Astrocyte of the cerebellum (primary cell): ENCODE data around the gene PCYOX1L.

Experiments used
- DNase-seq: peaks from one replicate; pipeline ENCODE4 v3.0.0-alpha.2; 2011; ENCODE audit warnings: low read depth
- H3K4me3 ChIP-seq: 2 replicates; pipeline ENCODE4 v1.5.1; 2011; ENCODE audit warnings: mild to moderate bottlenecking, low read depth, low read length, moderate library complexity
- in situ Hi-C: cut with HindIII; loops from 2 replicates; pipeline ENCODE4 v1.10.0; 2017; ENCODE audit warnings: low sequenced_read_pairs
- TF ChIP-seq, protein P1 (sequence below): IDR thresholded peaks from 2 replicates; pipeline ENCODE4 v1.5.1; 2012; ENCODE audit warnings: low read length, low read depth, moderate library complexity, mild to moderate bottlenecking; ENCODE audit errors: missing control alignments

PCYOX1L gene

DNA sequence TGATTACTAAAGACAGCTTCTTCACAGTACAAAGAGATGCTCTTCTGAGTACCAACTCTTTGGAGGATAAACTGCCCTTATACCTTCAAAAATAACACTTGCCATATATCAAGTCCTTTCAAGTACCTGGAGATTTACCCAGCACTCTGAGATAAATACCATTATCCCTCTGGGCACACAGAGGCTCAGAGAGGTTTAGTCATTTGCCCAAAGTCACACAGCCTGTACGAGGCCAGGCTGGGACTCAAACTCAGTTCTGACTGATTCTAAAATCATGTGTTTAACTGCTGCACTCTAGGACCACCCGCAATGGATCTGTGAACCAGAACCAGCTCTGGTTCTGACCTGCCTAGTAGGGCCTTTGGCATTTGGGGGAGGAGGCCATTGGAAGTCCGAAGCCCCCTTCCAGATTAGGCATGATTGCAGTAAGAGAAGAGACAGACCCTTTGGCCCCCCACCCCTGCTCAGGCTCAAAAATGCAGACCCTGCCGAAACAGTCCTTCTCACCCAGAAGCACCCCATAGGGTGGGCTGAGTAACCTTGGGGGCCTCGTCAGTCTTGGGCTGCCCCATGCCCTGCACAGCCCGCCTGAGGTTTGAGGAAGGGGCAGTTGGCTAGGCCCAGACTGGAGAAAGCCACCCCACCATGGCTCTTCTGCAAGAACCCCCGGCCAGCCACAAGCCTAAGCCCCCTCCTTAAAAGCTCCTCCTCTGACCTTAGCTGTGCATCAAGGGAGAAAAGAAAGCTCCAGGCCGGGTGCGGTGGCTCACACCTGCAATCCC, 54.1 kb downstream of the PCYOX1L start:
- no peak for DNase-seq
- no peak overlapping the region for H3K4me3 ChIP-seq
- TF ChIP-seq, protein P1, sequence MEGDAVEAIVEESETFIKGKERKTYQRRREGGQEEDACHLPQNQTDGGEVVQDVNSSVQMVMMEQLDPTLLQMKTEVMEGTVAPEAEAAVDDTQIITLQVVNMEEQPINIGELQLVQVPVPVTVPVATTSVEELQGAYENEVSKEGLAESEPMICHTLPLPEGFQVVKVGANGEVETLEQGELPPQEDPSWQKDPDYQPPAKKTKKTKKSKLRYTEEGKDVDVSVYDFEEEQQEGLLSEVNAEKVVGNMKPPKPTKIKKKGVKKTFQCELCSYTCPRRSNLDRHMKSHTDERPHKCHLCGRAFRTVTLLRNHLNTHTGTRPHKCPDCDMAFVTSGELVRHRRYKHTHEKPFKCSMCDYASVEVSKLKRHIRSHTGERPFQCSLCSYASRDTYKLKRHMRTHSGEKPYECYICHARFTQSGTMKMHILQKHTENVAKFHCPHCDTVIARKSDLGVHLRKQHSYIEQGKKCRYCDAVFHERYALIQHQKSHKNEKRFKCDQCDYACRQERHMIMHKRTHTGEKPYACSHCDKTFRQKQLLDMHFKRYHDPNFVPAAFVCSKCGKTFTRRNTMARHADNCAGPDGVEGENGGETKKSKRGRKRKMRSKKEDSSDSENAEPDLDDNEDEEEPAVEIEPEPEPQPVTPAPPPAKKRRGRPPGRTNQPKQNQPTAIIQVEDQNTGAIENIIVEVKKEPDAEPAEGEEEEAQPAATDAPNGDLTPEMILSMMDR: no peak
- in situ Hi-C loops: no loop called here

DNA sequence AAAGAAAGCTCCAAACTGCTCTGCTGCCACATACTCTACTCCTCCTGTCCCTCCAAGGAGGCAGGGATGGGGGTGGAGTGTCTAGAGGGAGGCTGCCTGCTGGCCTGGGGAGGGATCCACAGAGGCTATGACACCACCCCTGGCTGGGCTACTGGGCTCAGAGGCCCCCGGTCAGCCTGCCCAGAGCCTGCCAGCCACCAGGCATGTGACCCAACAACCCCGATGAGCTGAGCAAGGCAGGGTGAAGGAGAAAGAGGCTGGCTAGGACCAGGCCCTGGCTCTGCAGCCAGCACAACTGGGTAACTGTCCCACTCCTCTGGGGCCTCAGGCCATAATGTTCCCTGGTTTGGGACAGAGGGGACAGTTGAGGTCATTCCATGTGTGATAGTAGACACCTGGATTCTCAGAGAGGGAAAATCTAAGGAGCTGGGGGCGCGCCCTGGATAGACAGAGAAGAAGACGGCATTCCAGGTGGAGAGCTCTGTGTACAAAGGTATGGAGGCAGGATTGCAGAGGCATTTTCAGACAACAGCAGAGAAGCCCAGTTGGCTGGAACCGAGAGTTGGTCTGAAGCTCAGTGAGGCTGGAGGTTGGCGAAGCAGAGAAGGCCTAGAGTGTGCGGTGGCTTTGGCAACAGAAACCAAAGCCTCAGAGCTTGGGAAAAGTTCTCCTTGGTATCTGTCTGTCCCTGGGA, 55.1 kb downstream of the PCYOX1L start:
- in situ Hi-C loops: no loop called here
- TF ChIP-seq, protein P1: no peak
- DNase-seq: no peak
- H3K4me3 ChIP-seq: no peak overlapping the region

DNA sequence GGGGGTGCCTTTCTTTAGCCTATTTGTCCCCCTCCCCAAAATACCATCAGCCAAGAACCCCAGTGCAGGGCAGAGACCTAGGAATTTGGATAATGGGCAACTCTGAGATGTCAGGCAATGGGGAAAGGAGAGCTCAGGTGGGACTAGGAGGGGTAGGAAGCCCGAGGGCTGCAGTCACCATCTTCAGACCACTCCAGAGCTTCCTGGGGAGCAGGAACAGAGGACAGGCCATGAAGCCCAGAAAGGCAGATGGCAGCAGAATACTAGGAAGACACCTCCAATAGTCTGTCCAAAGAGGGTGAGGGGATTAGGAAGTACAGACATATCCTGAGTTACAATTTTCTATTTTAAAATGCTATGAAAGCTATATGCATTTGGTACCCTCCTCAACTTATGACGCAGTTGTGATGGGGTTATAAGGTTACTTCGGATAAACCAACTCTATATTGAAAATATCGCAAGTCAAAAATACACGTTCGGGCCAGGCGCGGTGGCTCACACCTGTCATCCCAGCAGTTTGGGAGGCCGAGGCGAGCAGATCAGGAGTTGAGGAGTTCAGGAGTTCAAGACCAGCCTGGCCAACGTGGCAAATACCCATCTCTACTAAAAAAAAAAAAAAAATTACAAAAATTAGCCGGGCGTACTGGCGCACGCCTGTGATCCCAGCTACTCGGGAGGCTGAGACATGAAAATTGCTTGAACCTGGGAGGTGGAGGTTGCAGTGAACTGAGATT, 55.8 kb downstream of the PCYOX1L start:
- TF ChIP-seq, protein P1: no peak
- DNase-seq: no peak
- H3K4me3 ChIP-seq: no peak overlapping the region
- in situ Hi-C loops: no loop called here

DNA sequence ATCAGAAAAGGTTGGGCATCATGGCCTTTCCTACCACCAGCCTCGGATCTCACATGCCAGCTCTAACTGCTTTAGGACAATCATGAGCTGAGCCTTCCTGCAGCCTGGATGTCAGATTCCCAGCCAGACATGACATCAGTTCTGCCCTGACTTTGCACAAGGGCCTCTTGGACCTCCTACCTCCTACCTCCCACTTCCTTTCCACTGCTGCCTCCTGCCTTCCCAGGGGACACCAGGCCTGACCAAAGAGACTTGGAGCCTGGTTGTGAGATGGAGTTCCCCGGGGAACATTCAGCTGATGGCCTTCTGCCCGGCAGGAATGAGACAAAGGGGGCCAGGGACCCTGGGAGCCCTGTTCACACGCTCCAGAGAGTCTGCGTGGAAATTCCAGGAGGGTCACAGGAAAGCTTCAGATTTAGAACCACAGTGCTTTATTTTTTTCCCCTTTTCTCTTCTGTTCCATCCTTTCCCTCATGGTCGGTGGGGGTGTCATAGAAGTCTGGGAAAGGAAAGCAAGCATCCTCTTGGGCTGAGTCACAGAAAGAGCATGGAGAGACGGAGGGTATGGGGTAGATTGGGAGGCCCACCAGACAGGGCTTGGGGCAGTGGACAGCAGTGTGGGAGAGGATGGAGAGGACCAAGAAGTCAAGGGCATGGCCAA, 56.7 kb downstream of the PCYOX1L start:
- in situ Hi-C loops: no loop called here
- no peak for DNase-seq
- H3K4me3 ChIP-seq: no peak overlapping the region

DNA sequence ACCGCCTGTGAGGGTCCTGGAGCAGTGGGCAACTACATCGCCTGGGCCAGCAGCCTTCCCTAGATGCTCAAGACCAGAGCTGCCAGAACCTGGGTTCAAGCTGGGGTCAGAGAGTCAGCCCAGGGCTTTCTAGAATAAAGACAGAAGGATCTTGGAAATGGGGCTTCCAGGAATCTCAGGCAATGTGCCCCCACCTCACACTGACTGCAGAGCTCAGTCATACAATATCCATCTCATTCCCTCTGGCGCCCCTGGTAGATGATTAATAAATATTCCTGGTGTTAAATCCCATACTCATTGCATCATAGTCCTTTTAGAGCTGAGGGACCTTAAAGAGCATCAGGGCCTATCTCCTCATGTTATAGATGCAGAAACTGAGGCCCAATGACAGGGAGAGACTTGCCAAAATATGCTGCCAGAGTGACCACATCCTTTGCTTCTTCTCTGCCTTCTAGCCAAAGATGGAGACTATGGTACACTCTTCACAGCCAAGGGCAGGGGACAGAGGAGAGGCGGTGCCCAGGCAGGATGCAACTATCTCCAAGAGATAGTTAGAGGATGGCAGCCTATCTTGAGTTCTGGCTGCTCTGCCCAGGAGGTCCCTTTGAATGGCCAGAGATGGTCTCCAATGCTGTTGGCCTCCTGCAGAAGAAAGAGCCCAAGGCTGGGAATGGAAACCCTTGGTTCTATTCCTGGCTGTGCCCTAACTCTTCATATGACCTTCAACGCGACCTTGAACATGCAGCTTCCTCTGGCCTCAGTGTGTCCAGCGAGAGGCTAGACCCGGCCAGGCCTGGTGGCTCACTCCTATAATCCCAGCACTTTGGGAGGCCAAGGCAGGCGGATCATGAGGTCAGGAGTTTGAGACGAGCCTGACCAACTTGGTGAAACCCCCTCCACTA, 57.5 kb downstream of the PCYOX1L start:
- in situ Hi-C loops: no loop called here
- no peak for DNase-seq
- no peak overlapping the region for H3K4me3 ChIP-seq
- TF ChIP-seq, protein P1: no peak

More for the DNA sequence above, 56.7 kb downstream of the PCYOX1L start:
- TF ChIP-seq, protein P1: no peak
